ENCODE measurements around the gene PHF2. TPM values are rescaled to one million over a fixed set of nuclear protein-coding genes. Genes with fewer than 3 reads are reported as not detected.

PHF2 gene
- total RNA-seq, 4 donors from 2014 or later: 15.0 to 28.6 (median 20.4) TPM

DNA sequence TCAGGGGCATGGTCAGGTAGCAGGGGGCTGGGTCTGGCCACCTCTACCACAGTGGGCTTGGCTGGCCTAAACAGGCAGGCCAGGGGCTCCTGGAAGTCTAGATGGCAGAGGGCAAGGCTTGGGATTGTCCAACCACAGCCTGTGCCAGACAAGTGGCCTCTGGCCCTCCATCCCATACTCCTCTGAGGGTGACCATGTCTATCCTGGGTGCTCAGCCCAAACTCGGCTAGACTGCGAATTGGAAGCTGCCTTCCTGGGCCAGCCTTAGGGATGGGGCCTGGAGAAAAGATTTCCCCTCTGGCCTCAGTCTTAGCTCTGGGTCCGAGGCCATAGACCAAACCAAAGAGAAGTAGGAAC lies 110.5 kb downstream of the PHF2 start:
- no peak for TF ChIP-seq CTCF (IDR thresholded peaks at IDR 0.05; ENCODE audit: low read depth)

GRCh38 chr9:93690618-93691017 lies 114.2 kb downstream of the PHF2 start:
- TF ChIP-seq CTCF (IDR thresholded peaks at IDR 0.05; ENCODE audit: low read depth): no peak

DNA sequence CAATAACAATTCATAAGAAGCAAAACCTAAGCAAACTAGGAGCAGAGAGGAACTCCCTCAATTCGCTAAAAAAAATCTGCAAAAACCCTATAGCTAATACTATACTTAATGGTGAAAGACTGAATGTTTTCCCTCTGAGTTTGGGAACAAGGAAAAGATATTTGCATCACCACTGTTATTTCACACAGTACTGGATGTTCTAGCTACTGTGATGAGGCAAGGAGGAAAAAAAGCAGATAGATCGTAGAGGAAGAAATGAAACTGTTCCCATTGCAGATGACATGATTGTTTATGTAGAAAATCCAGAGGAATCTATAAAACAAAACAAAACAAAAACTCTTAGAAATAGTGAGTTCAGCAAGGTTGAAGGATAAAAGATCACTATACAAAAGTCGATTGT lies 116.7 kb downstream of the PHF2 start:
- TF ChIP-seq CTCF (IDR thresholded peaks at IDR 0.05; ENCODE audit: low read depth): no peak

- no peak for TF ChIP-seq CTCF (IDR thresholded peaks at IDR 0.05; ENCODE audit: low read depth)
Measured at GRCh38 chr9:93697352-93698139, 121.2 kb downstream of the PHF2 start.

DNA sequence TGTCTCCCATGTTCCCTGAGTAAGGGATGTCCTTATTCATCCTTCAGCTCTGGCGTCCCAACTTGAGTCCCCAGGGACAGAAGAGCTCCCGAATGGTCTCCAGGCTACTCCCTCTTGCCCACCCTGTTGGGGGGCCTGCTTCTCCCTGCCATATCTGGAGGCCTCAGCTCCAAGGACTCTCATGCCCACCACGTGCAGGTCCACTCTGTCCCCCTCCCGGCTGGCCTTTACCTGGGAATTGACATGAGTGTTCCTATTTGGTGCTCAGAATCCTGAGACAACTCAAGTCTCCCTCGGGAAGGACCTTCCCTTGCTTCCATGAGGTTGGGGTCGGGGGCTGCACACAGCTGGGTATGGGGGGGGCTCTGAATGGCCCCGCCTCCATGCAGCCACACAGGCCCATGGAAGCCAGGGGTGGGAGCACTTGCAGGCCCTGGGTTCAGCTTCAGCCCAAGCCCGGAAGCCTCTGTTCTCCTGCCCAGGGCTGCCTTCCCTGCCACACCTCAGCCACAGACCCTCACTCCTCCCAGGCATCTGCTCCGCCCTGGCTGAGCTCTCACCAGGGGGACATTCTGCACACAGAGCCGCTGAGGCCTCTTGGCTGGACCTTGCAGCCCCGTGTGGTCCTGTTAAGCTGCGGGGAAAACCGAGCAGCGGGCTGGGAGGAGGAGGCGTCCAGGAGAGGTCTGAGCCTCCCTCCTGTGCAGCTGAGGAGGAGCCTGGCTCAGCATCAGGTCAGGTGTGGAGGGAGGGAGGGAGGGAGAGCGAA lies 121.9 kb downstream of the PHF2 start:
- no peak for TF ChIP-seq CTCF (IDR thresholded peaks at IDR 0.05; ENCODE audit: low read depth)

GRCh38 chr9:93699650-93700049 lies 123.3 kb downstream of the PHF2 start:
- no peak for TF ChIP-seq CTCF (IDR thresholded peaks at IDR 0.05; ENCODE audit: low read depth)

GRCh38 chr9:93701494-93702218 lies 125.3 kb downstream of the PHF2 start:
- no peak for TF ChIP-seq CTCF (IDR thresholded peaks at IDR 0.05; ENCODE audit: low read depth)

Measured in subcutaneous adipose tissue (tissue), 4 donors.